K562 (cell line): ENCODE results near the gene PTRH2. TPM values are rescaled to one million over a fixed set of nuclear protein-coding genes. Genes with fewer than 3 reads are reported as not detected.

Experiments
- HIVEP1 ChIP-seq: fragments of 250-450 bp; sonication (Bioruptor Pico); IDR thresholded peaks from 2 replicates; pipeline ENCODE4 v1.4.0; 2020; ENCODE audit warnings: mild to moderate bottlenecking
- MAFK ChIP-seq: IDR thresholded peaks from 2 replicates; pipeline ENCODE4 v1.6.1; 2011; ENCODE audit warnings: low read length, improper control_type of control experiment
- MCM2 ChIP-seq: fragments of 450-650 bp; IDR thresholded peaks from 2 replicates; pipeline ENCODE4 v1.6.1; 2017; ENCODE audit warnings: low read depth, mild to moderate bottlenecking
- MTF1 ChIP-seq: fragments of 250-450 bp; sonication (Bioruptor Pico); IDR thresholded peaks from 2 replicates; pipeline ENCODE4 v1.9.0; 2021; ENCODE audit warnings: moderate library complexity, mild to moderate bottlenecking, inconsistent platforms, borderline replicate concordance
- NCOA2 ChIP-seq, 2 experiments: fragments of 450-650 bp; IDR thresholded peaks; 2 replicates each; pipeline ENCODE4 v1.6.1; 2018; ENCODE audit warnings: mild to moderate bottlenecking in 2 of 2, moderate library complexity in 1 of 2; ENCODE audit not compliant: partially characterized antibody in 2 of 2
- POLR2H ChIP-seq: IDR thresholded peaks from 2 replicates; pipeline ENCODE4 v1.6.1; 2016; ENCODE audit warnings: missing genetic modification characterization, low read depth, mild to moderate bottlenecking, control low read depth, missing compliant biosample characterization, moderate library complexity
- RBM39 ChIP-seq: fragments of 200-400 bp; formaldehyde crosslinking; optimal IDR thresholded peaks from 2 replicates; pipeline ENCODE3; 2018; ENCODE audit warnings: low read depth, low read length
- RFX1 ChIP-seq: fragments of 450-650 bp; IDR thresholded peaks from 2 replicates; pipeline ENCODE4 v1.6.1; 2016; ENCODE audit warnings: mild to moderate bottlenecking, moderate library complexity
- SREBF2 ChIP-seq: sonication (generic); formaldehyde crosslinking; IDR thresholded peaks from 2 replicates; pipeline ENCODE4 v1.4.0; 2020; ENCODE audit warnings: mild to moderate bottlenecking, missing genetic modification reagents
- ZNF140 ChIP-seq: fragments of 250-450 bp; sonication (Bioruptor Pico); IDR thresholded peaks from 2 replicates; pipeline ENCODE4 v1.8.0; 2021; ENCODE audit warnings: moderate library complexity, mild to moderate bottlenecking, inconsistent platforms
- ZNF311 ChIP-seq: fragments of 250-450 bp; sonication (Bioruptor Pico); IDR thresholded peaks from 2 replicates; pipeline ENCODE4 v1.4.0; 2020; ENCODE audit warnings: mild to moderate bottlenecking, moderate library complexity
- ZNF699 ChIP-seq: fragments of 250-450 bp; sonication (Bioruptor Pico); IDR thresholded peaks from 2 replicates; pipeline ENCODE4 v1.8.0; 2021; ENCODE audit warnings: mild to moderate bottlenecking, moderate library complexity; ENCODE audit not compliant: insufficient replicate concordance
- polyA plus RNA-seq, 8 experiments: library from polyadenylated mRNA; depleted of rRNA in 4 of 8; stranded (reverse) in 5 of 8; unstranded in 3 of 8; fragments of >200 nt; fragmentation: Nextera tagmentation in 2 of 8; fragmentation: Illumina TruSeq in 1 of 8; extraction: Ambion mirVana in 2 of 8; extraction: Trizol in 1 of 8; gene quantifications; 2 replicates each; pipeline versions ENCODE4 v1.2.1 to v1.2.3, GENCODE V29; 2011 to 2014; ENCODE audit warnings: inconsistent platforms in 1 of 8, missing spikeins in 1 of 8
- total RNA-seq, 7 experiments: library from RNA; depleted of rRNA in 6 of 7; stranded (reverse); fragments of >200 nt in 6 of 7; fragmentation: Illumina TruSeq in 2 of 7; extraction: Trizol in 2 of 7; gene quantifications; 2 replicates each; pipeline versions ENCODE4 v1.2.1 to v1.2.3, GENCODE V29; 2011 to 2021; ENCODE audit warnings: low replicate concordance in 1 of 7
- TF ChIP-seq, protein P1 (sequence below): fragments of 250-450 bp; sonication (Bioruptor Pico); IDR thresholded peaks from 2 replicates; pipeline ENCODE4 v1.4.0; 2020; ENCODE audit warnings: mild to moderate bottlenecking
- TF ChIP-seq, protein P2 (sequence below), 2 experiments: fragments of 450-650 bp in 1 of 2; sonication (generic) in 1 of 2; formaldehyde crosslinking in 1 of 2; IDR thresholded peaks in 1 of 2; conservative IDR thresholded peaks in 1 of 2; 2 replicates each; pipeline versions ENCODE4 v1.6.1 to v1.8.1; 2016 to 2023; ENCODE audit warnings: mild to moderate bottlenecking in 2 of 2, moderate library complexity in 2 of 2, inconsistent platforms in 1 of 2, missing genetic modification reagents in 1 of 2
- TF ChIP-seq, protein P3 (sequence below): fragments of 450-650 bp; IDR thresholded peaks from 2 replicates; pipeline ENCODE4 v1.7.0; 2016; ENCODE audit warnings: borderline replicate concordance
- TF ChIP-seq, protein P4 (sequence below), 2 experiments: fragments of 450-650 bp; IDR thresholded peaks; 2 replicates each; pipeline ENCODE4 v1.6.1; 2016
- TF ChIP-seq, protein P5 (sequence below): sonication (generic); formaldehyde crosslinking; IDR thresholded peaks from 2 replicates; pipeline ENCODE4 v1.8.0; 2022; ENCODE audit warnings: mild to moderate bottlenecking, missing genetic modification reagents
- TF ChIP-seq, protein P6 (sequence below), 2 experiments: fragments of 450-650 bp in 1 of 2; IDR thresholded peaks; 2 replicates each; pipeline ENCODE4 v1.6.1; 2011 to 2017; ENCODE audit warnings: low read depth in 2 of 2, antibody characterized with exemption in 1 of 2, borderline replicate concordance in 1 of 2, low read length in 1 of 2, mild to moderate bottlenecking in 1 of 2, mixed read lengths in 1 of 2; ENCODE audit not compliant: control insufficient read depth in 1 of 2

Gene PTRH2
- total and polyA plus RNA-seq, 9 of the 15 experiments (the other 6 are each of a cell fraction or from before 2014, with no cell fraction given): 53.1 to 210 (median 126) TPM

DNA sequence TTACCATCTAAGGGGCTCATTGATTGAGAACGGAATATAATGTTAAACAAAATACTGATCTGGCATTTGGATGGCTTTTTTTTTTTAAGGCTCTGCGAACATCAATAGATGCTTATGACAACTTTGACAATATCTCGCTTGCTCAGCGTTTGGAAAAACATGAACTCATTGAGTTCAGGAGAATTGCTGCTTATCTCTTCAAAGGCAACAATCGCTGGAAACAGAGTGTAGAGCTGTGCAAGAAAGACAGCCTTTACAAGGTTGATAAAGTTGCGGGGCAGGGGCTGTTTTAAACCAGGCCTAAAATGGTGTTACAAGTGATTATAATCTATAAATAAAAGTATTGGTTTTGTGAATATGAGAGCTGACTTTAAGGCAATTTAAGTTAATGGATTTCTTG, 22.3 kb downstream of the PTRH2 start (continued):
- TF ChIP-seq POLR2H (tag) (peak; percentile 48; the same call in 1 of the 2 replicates), ZNF699 (CRISPR knock-in tag) (no peak), ZNF311 (0 out of 2 replicates have a peak, but pooled peaks have one; percentile 62), ZNF140 (no peak), MCM2 (no peak), RFX1 (no peak), NCOA2 (IDR thresholded peaks at IDR 0.05; ENCODE audit: partially characterized antibody in 2 of 2) (no peak), MAFK (peak; percentile 74), SREBF2 (CRISPR knock-in tag) (no peak), MTF1 (no peak), RBM39 (no peak), HIVEP1 (CRISPR knock-in tag) (no peak)
- TF ChIP-seq, protein P1, sequence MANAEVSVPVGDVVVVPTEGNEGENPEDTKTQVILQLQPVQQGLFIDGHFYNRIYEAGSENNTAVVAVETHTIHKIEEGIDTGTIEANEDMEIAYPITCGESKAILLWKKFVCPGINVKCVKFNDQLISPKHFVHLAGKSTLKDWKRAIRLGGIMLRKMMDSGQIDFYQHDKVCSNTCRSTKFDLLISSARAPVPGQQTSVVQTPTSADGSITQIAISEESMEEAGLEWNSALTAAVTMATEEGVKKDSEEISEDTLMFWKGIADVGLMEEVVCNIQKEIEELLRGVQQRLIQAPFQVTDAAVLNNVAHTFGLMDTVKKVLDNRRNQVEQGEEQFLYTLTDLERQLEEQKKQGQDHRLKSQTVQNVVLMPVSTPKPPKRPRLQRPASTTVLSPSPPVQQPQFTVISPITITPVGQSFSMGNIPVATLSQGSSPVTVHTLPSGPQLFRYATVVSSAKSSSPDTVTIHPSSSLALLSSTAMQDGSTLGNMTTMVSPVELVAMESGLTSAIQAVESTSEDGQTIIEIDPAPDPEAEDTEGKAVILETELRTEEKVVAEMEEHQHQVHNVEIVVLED (CRISPR knock-in tag): no peak
- TF ChIP-seq, protein P2, sequence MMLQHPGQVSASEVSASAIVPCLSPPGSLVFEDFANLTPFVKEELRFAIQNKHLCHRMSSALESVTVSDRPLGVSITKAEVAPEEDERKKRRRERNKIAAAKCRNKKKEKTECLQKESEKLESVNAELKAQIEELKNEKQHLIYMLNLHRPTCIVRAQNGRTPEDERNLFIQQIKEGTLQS (IDR thresholded peaks at IDR 0.05): peak; percentile 36; the same call in 1 of the 2 replicates
- TF ChIP-seq, protein P2 (CRISPR knock-in tag; conservative IDR thresholded peaks at IDR 0.05): no peak
- TF ChIP-seq, protein P3, sequence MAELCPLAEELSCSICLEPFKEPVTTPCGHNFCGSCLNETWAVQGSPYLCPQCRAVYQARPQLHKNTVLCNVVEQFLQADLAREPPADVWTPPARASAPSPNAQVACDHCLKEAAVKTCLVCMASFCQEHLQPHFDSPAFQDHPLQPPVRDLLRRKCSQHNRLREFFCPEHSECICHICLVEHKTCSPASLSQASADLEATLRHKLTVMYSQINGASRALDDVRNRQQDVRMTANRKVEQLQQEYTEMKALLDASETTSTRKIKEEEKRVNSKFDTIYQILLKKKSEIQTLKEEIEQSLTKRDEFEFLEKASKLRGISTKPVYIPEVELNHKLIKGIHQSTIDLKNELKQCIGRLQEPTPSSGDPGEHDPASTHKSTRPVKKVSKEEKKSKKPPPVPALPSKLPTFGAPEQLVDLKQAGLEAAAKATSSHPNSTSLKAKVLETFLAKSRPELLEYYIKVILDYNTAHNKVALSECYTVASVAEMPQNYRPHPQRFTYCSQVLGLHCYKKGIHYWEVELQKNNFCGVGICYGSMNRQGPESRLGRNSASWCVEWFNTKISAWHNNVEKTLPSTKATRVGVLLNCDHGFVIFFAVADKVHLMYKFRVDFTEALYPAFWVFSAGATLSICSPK: no peak
- TF ChIP-seq, protein P4, sequence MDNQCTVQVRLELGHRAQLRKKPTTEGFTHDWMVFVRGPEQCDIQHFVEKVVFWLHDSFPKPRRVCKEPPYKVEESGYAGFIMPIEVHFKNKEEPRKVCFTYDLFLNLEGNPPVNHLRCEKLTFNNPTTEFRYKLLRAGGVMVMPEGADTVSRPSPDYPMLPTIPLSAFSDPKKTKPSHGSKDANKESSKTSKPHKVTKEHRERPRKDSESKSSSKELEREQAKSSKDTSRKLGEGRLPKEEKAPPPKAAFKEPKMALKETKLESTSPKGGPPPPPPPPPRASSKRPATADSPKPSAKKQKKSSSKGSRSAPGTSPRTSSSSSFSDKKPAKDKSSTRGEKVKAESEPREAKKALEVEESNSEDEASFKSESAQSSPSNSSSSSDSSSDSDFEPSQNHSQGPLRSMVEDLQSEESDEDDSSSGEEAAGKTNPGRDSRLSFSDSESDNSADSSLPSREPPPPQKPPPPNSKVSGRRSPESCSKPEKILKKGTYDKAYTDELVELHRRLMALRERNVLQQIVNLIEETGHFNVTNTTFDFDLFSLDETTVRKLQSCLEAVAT (IDR thresholded peaks at IDR 0.05): 0 out of 4 replicates have a peak, but pooled peaks of 1 of the 2 experiments have one; percentile 51
- TF ChIP-seq, protein P5, sequence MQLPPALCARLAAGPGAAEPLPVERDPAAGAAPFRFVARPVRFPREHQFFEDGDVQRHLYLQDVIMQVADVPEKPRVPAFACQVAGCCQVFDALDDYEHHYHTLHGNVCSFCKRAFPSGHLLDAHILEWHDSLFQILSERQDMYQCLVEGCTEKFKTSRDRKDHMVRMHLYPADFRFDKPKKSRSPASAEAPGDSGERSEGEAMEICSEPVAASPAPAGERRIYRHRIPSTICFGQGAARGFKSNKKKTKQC: no peak
- TF ChIP-seq, protein P6, sequence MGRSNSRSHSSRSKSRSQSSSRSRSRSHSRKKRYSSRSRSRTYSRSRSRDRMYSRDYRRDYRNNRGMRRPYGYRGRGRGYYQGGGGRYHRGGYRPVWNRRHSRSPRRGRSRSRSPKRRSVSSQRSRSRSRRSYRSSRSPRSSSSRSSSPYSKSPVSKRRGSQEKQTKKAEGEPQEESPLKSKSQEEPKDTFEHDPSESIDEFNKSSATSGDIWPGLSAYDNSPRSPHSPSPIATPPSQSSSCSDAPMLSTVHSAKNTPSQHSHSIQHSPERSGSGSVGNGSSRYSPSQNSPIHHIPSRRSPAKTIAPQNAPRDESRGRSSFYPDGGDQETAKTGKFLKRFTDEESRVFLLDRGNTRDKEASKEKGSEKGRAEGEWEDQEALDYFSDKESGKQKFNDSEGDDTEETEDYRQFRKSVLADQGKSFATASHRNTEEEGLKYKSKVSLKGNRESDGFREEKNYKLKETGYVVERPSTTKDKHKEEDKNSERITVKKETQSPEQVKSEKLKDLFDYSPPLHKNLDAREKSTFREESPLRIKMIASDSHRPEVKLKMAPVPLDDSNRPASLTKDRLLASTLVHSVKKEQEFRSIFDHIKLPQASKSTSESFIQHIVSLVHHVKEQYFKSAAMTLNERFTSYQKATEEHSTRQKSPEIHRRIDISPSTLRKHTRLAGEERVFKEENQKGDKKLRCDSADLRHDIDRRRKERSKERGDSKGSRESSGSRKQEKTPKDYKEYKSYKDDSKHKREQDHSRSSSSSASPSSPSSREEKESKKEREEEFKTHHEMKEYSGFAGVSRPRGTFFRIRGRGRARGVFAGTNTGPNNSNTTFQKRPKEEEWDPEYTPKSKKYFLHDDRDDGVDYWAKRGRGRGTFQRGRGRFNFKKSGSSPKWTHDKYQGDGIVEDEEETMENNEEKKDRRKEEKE (IDR thresholded peaks at IDR 0.05; ENCODE audit: borderline replicate concordance in 1 of 2, control insufficient read depth in 1 of 2, low read depth in 2 of 2, low read length in 1 of 2): no peak
